ENCODE results near the gene TTLL6. TPM values are rescaled to one million over a fixed set of nuclear protein-coding genes. Genes with fewer than 3 reads are reported as not detected.

The TTLL6 gene
- total RNA-seq, 4 donors from 2014 or later, result 0.19 TPM; not detected in 3

DNA sequence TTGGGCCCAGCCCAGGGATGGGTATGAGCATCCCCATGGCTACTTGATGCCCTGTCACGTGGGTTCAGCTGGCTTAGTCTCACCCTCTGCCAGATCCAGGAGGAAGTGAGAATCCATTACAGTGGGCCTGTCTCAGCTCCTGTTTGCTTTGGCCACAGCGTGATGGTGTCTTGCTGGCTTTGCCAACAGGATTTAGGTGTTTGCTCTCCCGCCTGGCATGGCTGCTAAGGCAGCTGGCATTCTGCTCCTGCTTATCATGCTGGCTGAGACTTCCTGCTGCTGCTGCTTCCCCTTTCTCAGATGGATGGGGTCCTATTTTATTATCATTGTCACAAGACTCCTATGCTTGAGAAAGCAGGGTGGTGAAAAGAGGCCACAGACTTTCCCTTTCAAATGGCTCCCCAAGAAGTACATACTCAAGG, 60.2 kb downstream of the TTLL6 start:
- H3K27ac ChIP-seq, result no peak overlapping the region
- TF ChIP-seq POLR2A (IDR thresholded peaks at IDR 0.05), result no peak
- TF ChIP-seq, protein P1, sequence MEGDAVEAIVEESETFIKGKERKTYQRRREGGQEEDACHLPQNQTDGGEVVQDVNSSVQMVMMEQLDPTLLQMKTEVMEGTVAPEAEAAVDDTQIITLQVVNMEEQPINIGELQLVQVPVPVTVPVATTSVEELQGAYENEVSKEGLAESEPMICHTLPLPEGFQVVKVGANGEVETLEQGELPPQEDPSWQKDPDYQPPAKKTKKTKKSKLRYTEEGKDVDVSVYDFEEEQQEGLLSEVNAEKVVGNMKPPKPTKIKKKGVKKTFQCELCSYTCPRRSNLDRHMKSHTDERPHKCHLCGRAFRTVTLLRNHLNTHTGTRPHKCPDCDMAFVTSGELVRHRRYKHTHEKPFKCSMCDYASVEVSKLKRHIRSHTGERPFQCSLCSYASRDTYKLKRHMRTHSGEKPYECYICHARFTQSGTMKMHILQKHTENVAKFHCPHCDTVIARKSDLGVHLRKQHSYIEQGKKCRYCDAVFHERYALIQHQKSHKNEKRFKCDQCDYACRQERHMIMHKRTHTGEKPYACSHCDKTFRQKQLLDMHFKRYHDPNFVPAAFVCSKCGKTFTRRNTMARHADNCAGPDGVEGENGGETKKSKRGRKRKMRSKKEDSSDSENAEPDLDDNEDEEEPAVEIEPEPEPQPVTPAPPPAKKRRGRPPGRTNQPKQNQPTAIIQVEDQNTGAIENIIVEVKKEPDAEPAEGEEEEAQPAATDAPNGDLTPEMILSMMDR (IDR thresholded peaks at IDR 0.05), result no peak
- H3K4me3 ChIP-seq, result no peak overlapping the region
- peaks cover 0 to 33% (median 8%) of the 10 kb centered on the region in 3 donors for H3K4me1 ChIP-seq
- 4 to 12% methylated on average over 1 to 3 of the region's 3 CpGs for WGBS, 2 donors
- no peaks in the 10 kb centered on the region for H3K36me3 ChIP-seq
- peaks cover 20 to 100% (median 43%) of the 10 kb centered on the region in 4 donors for H3K27me3 ChIP-seq
- no peaks in the 10 kb centered on the region for H3K9me3 ChIP-seq
- intact Hi-C loops (cut with DNase I), result no loop called here
- no peak for DNase-seq

DNA sequence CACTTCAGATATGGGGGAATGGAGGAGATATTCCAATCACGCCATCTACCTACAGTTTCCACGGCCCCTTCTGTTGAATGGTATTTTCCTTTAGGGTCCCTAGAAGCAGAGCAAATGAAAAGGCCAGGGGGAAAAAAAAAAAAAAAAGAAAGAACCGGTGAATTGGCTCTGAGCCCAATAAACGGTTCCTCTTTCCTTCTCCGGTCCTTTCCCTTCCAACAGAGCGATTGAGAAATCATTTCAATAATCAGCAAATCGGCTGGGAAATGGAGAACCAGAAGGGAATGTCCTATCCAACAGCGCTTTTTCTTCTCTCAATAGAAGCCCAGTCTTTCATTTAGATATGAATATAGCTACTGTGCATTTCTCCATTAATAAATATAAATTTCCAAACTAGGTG, 61.7 kb downstream of the TTLL6 start:
- intact Hi-C loops (cut with DNase I), result no loop called here
- DNase-seq, result no peak
- Histone ChIP-seq H3K4me3 (no peak overlapping the region), H3K4me1 (peaks cover 0 to 33% (median 8%) of the 10 kb centered on the region in 3 donors), H3K27me3 (peaks cover 31 to 100% (median 54%) of the 10 kb centered on the region in 4 donors), H3K9me3 (no peaks in the 10 kb centered on the region), H3K27ac (no peak overlapping the region), H3K36me3 (no peaks in the 10 kb centered on the region)
- TF ChIP-seq, protein P1 (IDR thresholded peaks at IDR 0.05), result no peak
- TF ChIP-seq POLR2A (IDR thresholded peaks at IDR 0.05), result no peak
- 24 to 25% methylated on average over 8 of the region's 8 CpGs for WGBS, 2 donors

DNA sequence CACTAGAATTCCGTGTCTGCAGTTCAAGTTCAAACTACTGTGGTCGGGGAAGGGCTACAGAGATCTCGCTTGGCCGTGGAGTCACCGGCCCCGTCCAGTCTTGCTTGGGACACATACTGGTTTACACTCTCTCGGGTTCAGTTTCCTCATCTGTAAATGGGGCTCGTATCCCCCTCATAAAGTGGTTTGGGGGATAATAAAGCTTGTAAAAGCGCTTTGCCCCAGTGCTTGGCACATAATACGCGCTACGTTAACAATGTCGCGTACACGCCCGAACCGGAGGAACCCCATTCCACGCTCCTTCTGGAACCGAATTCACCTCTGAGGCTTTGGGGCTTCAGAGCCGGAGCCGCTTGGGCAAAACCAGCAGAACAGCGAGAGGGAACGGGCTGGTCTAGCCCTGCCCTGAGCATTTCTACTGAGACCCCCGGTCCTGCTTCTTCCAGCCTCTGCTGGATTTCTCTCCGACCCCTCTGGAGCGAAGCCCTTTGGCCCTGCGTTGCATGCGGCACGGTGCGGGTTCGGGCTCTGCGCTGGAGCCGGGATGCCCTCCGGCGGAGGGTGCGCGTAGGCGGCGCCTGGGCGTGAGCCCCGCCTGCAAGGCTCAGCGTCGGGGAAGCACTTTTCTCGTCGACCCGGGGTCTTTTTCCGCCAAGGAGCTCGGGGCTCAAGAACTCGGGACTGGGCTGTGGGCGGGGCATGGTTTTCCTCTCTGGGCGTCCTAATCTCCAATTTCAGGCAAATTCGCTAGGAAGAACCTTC, 62.3 kb downstream of the TTLL6 start:
- H3K36me3 ChIP-seq, result no peaks in the 10 kb centered on the region
- H3K9me3 ChIP-seq, result no peaks in the 10 kb centered on the region
- intact Hi-C loops (cut with DNase I), result no loop called here
- no peak overlapping the region for H3K4me3 ChIP-seq
- peaks cover 38 to 100% (median 61%) of the 10 kb centered on the region in 4 donors for H3K27me3 ChIP-seq
- H3K4me1 ChIP-seq, result peaks cover 0 to 33% (median 8%) of the 10 kb centered on the region in 3 donors
- 8 to 40% methylated on average over 6 to 21 of the region's 52 CpGs for WGBS, 2 donors
- no peak overlapping the region for H3K27ac ChIP-seq
- DNase-seq, result no peak
- TF ChIP-seq, protein P1 (IDR thresholded peaks at IDR 0.05), result no peak
- TF ChIP-seq POLR2A (IDR thresholded peaks at IDR 0.05), result no peak

DNA sequence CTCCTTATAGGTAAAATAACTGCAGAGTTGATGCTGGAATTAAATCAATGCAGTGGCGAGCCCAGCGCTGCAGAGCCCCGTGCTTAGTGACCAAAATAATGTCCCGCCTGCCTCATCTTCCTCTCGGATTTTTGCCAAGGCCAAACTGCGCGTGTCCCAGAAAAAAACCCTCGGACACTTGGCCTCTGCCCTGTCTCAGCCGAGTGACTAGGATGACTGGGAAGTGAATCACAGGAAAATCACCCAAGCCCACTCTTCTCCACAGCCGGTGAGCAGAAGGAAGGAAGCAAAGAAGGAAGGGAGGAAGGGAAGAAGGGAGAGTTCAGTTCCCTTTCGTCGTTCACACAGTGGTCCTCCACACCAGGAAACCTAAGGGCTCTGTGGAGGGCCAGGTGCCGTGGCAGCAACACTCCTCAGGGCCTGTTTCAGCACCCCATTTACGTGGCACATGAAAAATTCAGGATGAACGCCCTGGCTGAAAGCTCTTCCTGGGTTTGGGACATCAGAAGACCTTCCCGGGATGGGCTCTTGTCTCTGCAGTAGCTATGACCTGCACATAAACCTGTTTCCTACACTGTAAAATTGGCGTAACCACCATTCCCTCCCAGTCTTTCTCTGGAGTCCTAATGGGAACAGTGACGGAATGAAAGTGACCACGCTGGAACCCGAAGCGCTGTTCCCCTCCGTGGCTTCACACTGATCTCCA, 63.1 kb downstream of the TTLL6 start:
- peaks cover 44 to 100% (median 66%) of the 10 kb centered on the region in 4 donors for H3K27me3 ChIP-seq
- H3K27ac ChIP-seq, result no peak overlapping the region
- intact Hi-C loops (cut with DNase I), result no loop called here
- H3K36me3 ChIP-seq, result no peaks in the 10 kb centered on the region
- no peak overlapping the region for H3K4me3 ChIP-seq
- TF ChIP-seq, protein P1 (IDR thresholded peaks at IDR 0.05), result no peak
- TF ChIP-seq POLR2A (IDR thresholded peaks at IDR 0.05), result no peak
- no peaks in the 10 kb centered on the region for H3K9me3 ChIP-seq
- peaks cover 0 to 33% (median 8%) of the 10 kb centered on the region in 3 donors for H3K4me1 ChIP-seq
- 12 to 19% methylated on average over 3 to 17 of the region's 22 CpGs for WGBS, 2 donors
- no peak for DNase-seq
